Measurements from ENCODE around the gene JMJD6.

DNA sequence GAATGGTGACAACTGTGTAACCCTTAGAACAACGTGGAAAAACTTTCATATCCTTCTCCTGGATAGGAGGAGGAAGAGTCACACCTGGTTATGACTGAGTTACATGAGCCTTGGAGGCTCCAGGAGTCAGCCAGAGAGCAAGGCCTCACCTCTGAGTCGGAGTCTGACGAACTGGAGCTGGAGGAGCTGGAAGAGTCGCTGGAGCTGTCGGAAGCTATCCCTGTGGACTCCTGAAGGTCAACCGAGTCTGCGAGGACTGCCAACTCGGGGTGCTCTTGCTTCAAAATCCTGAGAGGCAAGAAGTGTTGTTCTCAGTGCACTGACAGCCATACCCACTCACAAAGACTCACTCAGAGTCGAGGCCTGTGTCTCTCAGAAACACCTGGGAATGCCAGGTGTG is 6.2 kb downstream of the JMJD6 start:
- TF ChIP-seq POLR2AphosphoS5 (IDR thresholded peaks at IDR 0.05) (no peak), CTCF (IDR thresholded peaks at IDR 0.05) (no peak), POLR2A (IDR thresholded peaks at IDR 0.05) (no peak)
